CD14-positive monocyte (primary cell): ENCODE results near the gene TCP11. TPM values are rescaled to one million over a fixed set of nuclear protein-coding genes. Genes with fewer than 3 reads are reported as not detected.

Source experiments
- DNase-seq, 3 donors: peaks; one replicate each; pipeline ENCODE4 v3.0.0-alpha.2; 2011 to 2022
- H2AFZ ChIP-seq: 2 replicates; pipeline ENCODE4 v1.6.0; 2012; ENCODE audit warnings: mild to moderate bottlenecking, low read depth, low read length, inconsistent platforms; ENCODE audit not compliant: insufficient read depth, poor library complexity, severe bottlenecking
- H3K27ac ChIP-seq, 2 donors: 1 replicate in 1 of 2; 2 replicates in 1 of 2; pipeline ENCODE4 v1.5.1; 2012 to 2013; ENCODE audit warnings: low read length in 2 of 2, control low read depth in 1 of 2, inconsistent platforms in 1 of 2, low read depth in 1 of 2, mild to moderate bottlenecking in 1 of 2
- H3K27me3 ChIP-seq, 2 donors: one replicate each; pipeline versions ENCODE4 v1.6.0 to v1.6.1; 2011 to 2013; ENCODE audit warnings: low read length in 2 of 2; ENCODE audit not compliant: control insufficient read depth in 2 of 2, insufficient read depth in 2 of 2
- H3K36me3 ChIP-seq, 2 donors: replicated peaks in 1 of 2; 1 replicate in 1 of 2; 2 replicates in 1 of 2; pipeline versions ENCODE4 v1.5.1 to v1.6.1; 2012 to 2013; ENCODE audit warnings: low read length in 2 of 2, control low read depth in 1 of 2, inconsistent platforms in 1 of 2, mild to moderate bottlenecking in 1 of 2; ENCODE audit not compliant: insufficient read depth in 2 of 2, control insufficient read depth in 1 of 2
- H3K4me1 ChIP-seq, 2 donors: 1 replicate in 1 of 2; 2 replicates in 1 of 2; pipeline versions ENCODE4 v1.5.1 to v1.6.1; 2012 to 2013; ENCODE audit warnings: low read length in 2 of 2, control low read depth in 1 of 2, inconsistent platforms in 1 of 2, mild to moderate bottlenecking in 1 of 2, moderate library complexity in 1 of 2; ENCODE audit not compliant: insufficient read depth in 2 of 2, control insufficient read depth in 1 of 2
- H3K4me2 ChIP-seq: replicated peaks from 2 replicates; pipeline ENCODE3; 2012; ENCODE audit warnings: low read length, moderate library complexity, mild to moderate bottlenecking; ENCODE audit not compliant: poor library complexity, severe bottlenecking; ENCODE audit errors: extremely low read depth
- H3K4me3 ChIP-seq, 3 experiments: fragments of 200-600 bp in 1 of 3; sonication (generic) in 1 of 3; replicated peaks in 1 of 3; 1 replicate in 2 of 3; 2 replicates in 1 of 3; pipeline ENCODE4 v1.5.1; 2011 to 2013; ENCODE audit warnings: low read length in 3 of 3, mild to moderate bottlenecking in 3 of 3, control low read depth in 2 of 3, low read depth in 2 of 3, inconsistent platforms in 1 of 3, moderate library complexity in 1 of 3
- H3K79me2 ChIP-seq: 2 replicates; pipeline ENCODE4 v1.6.0; 2012; ENCODE audit warnings: mild to moderate bottlenecking, control low read depth, inconsistent platforms, low read length, moderate library complexity; ENCODE audit not compliant: insufficient read depth
- H3K9ac ChIP-seq: 2 replicates; pipeline ENCODE4 v1.6.0; 2017; ENCODE audit warnings: low read length, mild to moderate bottlenecking; ENCODE audit not compliant: insufficient read depth, poor library complexity, severe bottlenecking
- H3K9me3 ChIP-seq, 2 donors: replicated peaks in 1 of 2; 1 replicate in 1 of 2; 2 replicates in 1 of 2; pipeline versions ENCODE4 v1.5.1 to v1.6.1; 2012 to 2013; ENCODE audit warnings: low read length in 2 of 2, control low read depth in 1 of 2; ENCODE audit not compliant: control insufficient read depth in 1 of 2, insufficient read depth in 1 of 2
- H4K20me1 ChIP-seq: 2 replicates; pipeline ENCODE4 v1.6.0; 2012; ENCODE audit warnings: mild to moderate bottlenecking, low read length, control low read depth, moderate library complexity; ENCODE audit not compliant: insufficient read depth
- H3K27ac Mint-ChIP-seq, 7 donors: one replicate each; pipeline ENCODE4 v1.8.0; 2020; ENCODE audit warnings: mild to moderate bottlenecking in 7 of 7, mixed read lengths in 7 of 7, moderate library complexity in 6 of 7, inconsistent platforms in 2 of 7
- H3K27me3 Mint-ChIP-seq, 3 donors: one replicate each; pipeline ENCODE4 v1.8.0; 2021 to 2022; ENCODE audit warnings: low read depth in 3 of 3, mild to moderate bottlenecking in 3 of 3, mixed read lengths in 3 of 3, moderate library complexity in 3 of 3, inconsistent platforms in 1 of 3
- H3K36me3 Mint-ChIP-seq, 2 donors: one replicate each; pipeline ENCODE4 v1.8.0; 2020; ENCODE audit warnings: mixed read lengths in 2 of 2, inconsistent platforms in 1 of 2, mild to moderate bottlenecking in 1 of 2
- H3K4me1 Mint-ChIP-seq: one replicate; pipeline ENCODE4 v1.8.0; 2020; ENCODE audit warnings: mild to moderate bottlenecking, mixed read lengths
- H3K4me3 Mint-ChIP-seq, 2 donors: one replicate each; pipeline ENCODE4 v1.8.0; 2020; ENCODE audit warnings: mild to moderate bottlenecking in 2 of 2, mixed read lengths in 2 of 2, moderate library complexity in 1 of 2
- H3K9me3 Mint-ChIP-seq, 7 donors: one replicate each; pipeline ENCODE4 v1.8.0; 2020 to 2022; ENCODE audit warnings: mixed read lengths in 7 of 7, mild to moderate bottlenecking in 6 of 7, moderate library complexity in 6 of 7, inconsistent platforms in 2 of 7
- CTCF ChIP-seq: fragments of 200-600 bp; IDR thresholded peaks from one replicate; pipeline ENCODE4 v1.8.0; 2022; ENCODE audit warnings: antibody characterized with exemption, mild to moderate bottlenecking
- WGBS: methylation state at CpG from one replicate; pipeline ENCODE4 v1.1.5; 2013; ENCODE audit warnings: missing lambda C conversion rate; ENCODE audit not compliant: insufficient coverage; 5-methylcytosine and 5-hydroxymethylcytosine counted together
- intact Hi-C, 2 donors: fragments of 100-400 bp; cut with micrococcal nuclease; formaldehyde crosslinking; loops; one replicate each; pipeline versions ENCODE4 v1.15.0 to v1.15.1; 2023
- polyA plus RNA-seq, 3 donors: library from polyadenylated mRNA; depleted of rRNA in 1 of 3; unstranded in 2 of 3; stranded (reverse) in 1 of 3; fragments of 300-500 nt in 2 of 3; fragments of >200 nt in 1 of 3; fragmentation: Illumina TruSeq in 2 of 3; gene quantifications; 1 replicate in 2 of 3; 2 replicates in 1 of 3; pipeline ENCODE4 v1.2.3, GENCODE V29; 2012 to 2021

Gene TCP11
- polyA plus RNA-seq, 3 donors = not detected

GRCh38 chr6:35174088-35174434, 32.9 kb upstream of the TCP11 start:
- Mint-ChIP-seq H3K27ac (no peak overlapping the region), H3K36me3 (no peaks in the 10 kb centered on the region), H3K4me1 (no peaks in the 10 kb centered on the region), H3K4me3 (no peak overlapping the region), H3K27me3 (peaks cover 7 to 9% (median 7%) of the 10 kb centered on the region in 3 donors), H3K9me3 (peaks cover 0 to 12% (median 6%) of the 10 kb centered on the region in 7 donors)
- intact Hi-C loops = no loop called here
- Histone ChIP-seq H3K4me1 (no peaks in the 10 kb centered on the region), H3K4me2 (no peak overlapping the region), H3K9ac (no peak overlapping the region), H3K27me3 (no peaks in the 10 kb centered on the region), H3K4me3 (no peak overlapping the region), H3K36me3 (no peaks in the 10 kb centered on the region), H4K20me1 (no peaks in the 10 kb centered on the region), H2AFZ (no peak overlapping the region), H3K79me2 (no peaks in the 10 kb centered on the region), H3K9me3 (peaks cover 0 to 5% of the 10 kb centered on the region in 2 donors), H3K27ac (no peak overlapping the region)
- 71% methylated on average over 1 of the region's 2 CpGs for WGBS
- no peak for DNase-seq
- no peak for TF ChIP-seq CTCF

DNA sequence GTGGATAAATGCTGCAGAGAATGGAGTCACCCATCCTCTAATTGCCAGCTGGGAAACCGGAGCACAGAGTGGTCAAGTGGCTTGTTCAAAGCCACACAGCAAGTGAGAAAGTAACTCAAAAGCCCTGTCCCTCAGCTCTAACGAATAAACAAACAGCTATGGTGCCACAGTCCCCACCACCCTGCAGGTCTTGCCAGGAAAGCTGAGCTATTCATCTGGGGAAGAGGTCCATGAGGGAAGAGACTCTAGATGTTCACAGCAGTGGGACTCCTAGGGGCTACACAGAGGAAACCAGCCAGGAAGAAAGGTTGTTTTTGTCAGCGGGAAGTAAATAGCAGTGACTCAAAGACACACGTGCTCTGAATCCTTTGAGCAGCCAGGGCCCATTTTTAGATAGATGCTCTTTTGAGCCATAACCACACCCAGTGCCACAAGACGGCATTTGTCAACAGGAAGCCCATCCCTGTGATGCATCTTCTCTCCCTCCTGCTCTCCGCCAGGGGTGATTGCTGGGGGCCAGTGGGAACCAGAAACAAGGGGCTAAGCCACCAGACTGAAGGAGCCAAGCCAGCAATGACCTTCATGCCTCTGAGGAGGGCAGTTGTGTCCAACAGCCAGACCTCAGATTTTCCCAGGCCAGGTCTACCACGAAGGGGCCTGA, 32.4 kb upstream of the TCP11 start:
- no peak overlapping the region for H3K27ac Mint-ChIP-seq
- 63% methylated on average over 6 of the region's 7 CpGs for WGBS
- H3K4me3 Mint-ChIP-seq = no peak overlapping the region
- Histone ChIP-seq H4K20me1 (no peaks in the 10 kb centered on the region), H3K27ac (no peak overlapping the region), H3K9me3 (peaks cover 0 to 5% of the 10 kb centered on the region in 2 donors), H3K4me2 (no peak overlapping the region), H3K4me3 (no peak overlapping the region), H3K27me3 (no peaks in the 10 kb centered on the region), H2AFZ (no peak overlapping the region), H3K9ac (no peak overlapping the region), H3K4me1 (no peaks in the 10 kb centered on the region), H3K79me2 (no peaks in the 10 kb centered on the region), H3K36me3 (no peaks in the 10 kb centered on the region)
- H3K27me3 Mint-ChIP-seq = peaks cover 7 to 9% (median 8%) of the 10 kb centered on the region in 3 donors
- DNase-seq = no peak
- H3K9me3 Mint-ChIP-seq = peaks cover 0 to 12% (median 6%) of the 10 kb centered on the region in 7 donors
- TF ChIP-seq CTCF = no peak
- H3K4me1 Mint-ChIP-seq = no peaks in the 10 kb centered on the region
- no peaks in the 10 kb centered on the region for H3K36me3 Mint-ChIP-seq
- intact Hi-C loops = no loop called here
